ENCODE data around the gene ARHGAP15. TPM values are rescaled to one million over a fixed set of nuclear protein-coding genes. Genes with fewer than 3 reads are reported as not detected.

Gene ARHGAP15
- polyA plus RNA-seq, 1 experiment: not detected

DNA sequence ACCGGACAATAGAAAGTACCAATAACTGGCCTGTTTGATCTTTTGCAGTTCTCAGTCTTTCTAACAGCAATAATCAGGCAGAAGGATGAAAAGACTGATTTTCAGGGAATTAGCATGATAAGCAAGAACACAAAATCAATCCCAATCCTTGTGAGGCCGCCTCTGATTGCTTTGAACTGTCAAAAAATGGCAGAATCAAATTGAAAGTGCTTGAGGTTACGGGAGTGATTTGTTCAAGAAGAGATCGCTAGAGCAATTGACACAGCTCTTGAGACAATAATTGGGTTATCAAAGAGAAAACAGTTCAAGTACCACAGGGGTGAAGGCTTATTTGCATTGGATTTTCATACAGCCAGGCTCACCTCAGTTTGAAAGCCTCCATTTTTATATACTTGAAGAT, 663.4 kb downstream of the ARHGAP15 start:
- TF ChIP-seq, protein P1, sequence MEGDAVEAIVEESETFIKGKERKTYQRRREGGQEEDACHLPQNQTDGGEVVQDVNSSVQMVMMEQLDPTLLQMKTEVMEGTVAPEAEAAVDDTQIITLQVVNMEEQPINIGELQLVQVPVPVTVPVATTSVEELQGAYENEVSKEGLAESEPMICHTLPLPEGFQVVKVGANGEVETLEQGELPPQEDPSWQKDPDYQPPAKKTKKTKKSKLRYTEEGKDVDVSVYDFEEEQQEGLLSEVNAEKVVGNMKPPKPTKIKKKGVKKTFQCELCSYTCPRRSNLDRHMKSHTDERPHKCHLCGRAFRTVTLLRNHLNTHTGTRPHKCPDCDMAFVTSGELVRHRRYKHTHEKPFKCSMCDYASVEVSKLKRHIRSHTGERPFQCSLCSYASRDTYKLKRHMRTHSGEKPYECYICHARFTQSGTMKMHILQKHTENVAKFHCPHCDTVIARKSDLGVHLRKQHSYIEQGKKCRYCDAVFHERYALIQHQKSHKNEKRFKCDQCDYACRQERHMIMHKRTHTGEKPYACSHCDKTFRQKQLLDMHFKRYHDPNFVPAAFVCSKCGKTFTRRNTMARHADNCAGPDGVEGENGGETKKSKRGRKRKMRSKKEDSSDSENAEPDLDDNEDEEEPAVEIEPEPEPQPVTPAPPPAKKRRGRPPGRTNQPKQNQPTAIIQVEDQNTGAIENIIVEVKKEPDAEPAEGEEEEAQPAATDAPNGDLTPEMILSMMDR (IDR thresholded peaks at IDR 0.05; ENCODE audit: insufficient read depth, low read depth, low read length): no peak
- DNase-seq (ENCODE audit: low read depth): no peak
- H3K27me3 ChIP-seq (ENCODE audit: control insufficient read depth, insufficient read depth, low read length): no peaks in the 10 kb centered on the region
- H3K4me3 ChIP-seq (ENCODE audit: low read depth, low read length): no peak overlapping the region
- ChIA-PET POLR2A (no interaction called here), CTCF (no interaction called here)
- no peaks in the 10 kb centered on the region for H3K36me3 ChIP-seq (ENCODE audit: control insufficient read depth, insufficient read depth, low read length)

DNA sequence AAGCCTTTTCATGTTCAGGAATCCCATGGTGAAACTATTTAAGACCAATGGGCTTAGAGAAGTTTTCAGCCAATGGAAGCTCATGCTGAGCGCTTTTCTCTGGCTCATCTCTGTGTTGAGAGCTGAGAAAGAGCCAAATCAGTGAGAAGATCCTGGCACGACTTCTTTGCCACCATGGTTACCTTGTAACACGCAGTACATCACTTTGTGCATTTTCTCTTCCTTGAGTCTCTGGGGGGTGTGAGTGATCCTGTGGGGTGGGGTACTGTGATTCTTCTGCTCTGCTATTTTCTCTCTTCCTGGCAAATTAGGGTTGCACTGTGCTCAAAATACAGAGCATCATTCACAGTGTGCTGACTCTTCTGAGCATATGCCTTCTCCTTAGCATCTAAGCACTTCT, 664.2 kb downstream of the ARHGAP15 start:
- ChIA-PET POLR2A (no interaction called here), CTCF (no interaction called here)
- DNase-seq (ENCODE audit: low read depth): no peak
- H3K36me3 ChIP-seq (ENCODE audit: control insufficient read depth, insufficient read depth, low read length): no peaks in the 10 kb centered on the region
- H3K27me3 ChIP-seq (ENCODE audit: control insufficient read depth, insufficient read depth, low read length): no peaks in the 10 kb centered on the region
- TF ChIP-seq, protein P1 (IDR thresholded peaks at IDR 0.05; ENCODE audit: insufficient read depth, low read depth, low read length): no peak
- H3K4me3 ChIP-seq (ENCODE audit: low read depth, low read length): no peak overlapping the region

DNA sequence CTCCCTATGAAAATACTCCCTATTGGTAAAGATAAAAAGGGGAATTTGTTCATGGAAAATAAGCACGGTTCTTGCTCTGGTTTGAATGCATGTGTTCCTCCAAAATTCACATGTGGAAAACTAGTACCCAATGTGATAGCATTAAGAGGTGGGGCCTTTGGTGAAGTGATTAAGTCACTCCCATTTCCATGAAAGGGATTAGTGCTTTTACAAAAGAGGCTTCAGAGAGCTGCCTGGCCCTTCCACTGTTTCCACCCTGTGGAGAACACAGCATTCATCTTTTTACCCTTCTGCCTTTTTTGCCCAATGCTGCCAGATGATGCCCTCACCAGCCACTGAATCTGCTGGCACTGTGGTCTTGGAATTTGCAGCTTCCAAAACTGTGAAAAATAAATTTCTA, 666.8 kb downstream of the ARHGAP15 start:
- Histone ChIP-seq H3K27me3 (ENCODE audit: control insufficient read depth, insufficient read depth, low read length) (no peaks in the 10 kb centered on the region), H3K4me3 (ENCODE audit: low read depth, low read length) (no peak overlapping the region), H3K36me3 (ENCODE audit: control insufficient read depth, insufficient read depth, low read length) (no peaks in the 10 kb centered on the region)
- CTCF ChIA-PET: no interaction called here
- POLR2A ChIA-PET: no interaction called here
- DNase-seq (ENCODE audit: low read depth): no peak
- TF ChIP-seq, protein P1 (IDR thresholded peaks at IDR 0.05; ENCODE audit: insufficient read depth, low read depth, low read length): no peak

DNA sequence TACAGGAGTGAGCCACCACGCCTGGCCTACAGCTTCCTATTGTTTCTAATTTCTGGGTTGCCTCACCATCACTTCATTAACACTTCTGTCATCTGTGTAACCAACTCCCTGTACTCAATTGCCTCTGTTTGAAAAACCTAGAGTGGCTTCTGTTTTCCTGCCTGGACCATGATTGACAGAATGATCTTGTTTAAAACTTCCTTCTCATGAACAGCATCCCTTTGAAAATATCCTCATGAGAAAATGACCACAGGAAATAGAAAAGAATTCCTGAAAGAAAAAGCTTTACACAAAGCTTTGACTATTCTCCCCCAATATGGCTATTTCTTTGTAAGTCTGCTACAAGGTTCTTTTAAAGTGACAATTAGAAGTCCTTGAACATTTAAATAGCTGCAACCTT, 672.3 kb downstream of the ARHGAP15 start:
- Histone ChIP-seq H3K4me3 (ENCODE audit: low read depth, low read length) (no peak overlapping the region), H3K36me3 (ENCODE audit: control insufficient read depth, insufficient read depth, low read length) (no peaks in the 10 kb centered on the region), H3K27me3 (ENCODE audit: control insufficient read depth, insufficient read depth, low read length) (no peaks in the 10 kb centered on the region)
- ChIA-PET POLR2A (interaction anchor here (0.7 kb wide), 1 partner anchor 935 kb away, joined by 7 read pairs; no protein-coding TSS in a partner anchor), CTCF (interaction anchor here (0.8 kb wide), 1 partner anchor 298 kb away, joined by 3 read pairs; no protein-coding TSS in a partner anchor)
- DNase-seq (ENCODE audit: low read depth): no peak
- TF ChIP-seq, protein P1 (IDR thresholded peaks at IDR 0.05; ENCODE audit: insufficient read depth, low read depth, low read length): no peak

DNA sequence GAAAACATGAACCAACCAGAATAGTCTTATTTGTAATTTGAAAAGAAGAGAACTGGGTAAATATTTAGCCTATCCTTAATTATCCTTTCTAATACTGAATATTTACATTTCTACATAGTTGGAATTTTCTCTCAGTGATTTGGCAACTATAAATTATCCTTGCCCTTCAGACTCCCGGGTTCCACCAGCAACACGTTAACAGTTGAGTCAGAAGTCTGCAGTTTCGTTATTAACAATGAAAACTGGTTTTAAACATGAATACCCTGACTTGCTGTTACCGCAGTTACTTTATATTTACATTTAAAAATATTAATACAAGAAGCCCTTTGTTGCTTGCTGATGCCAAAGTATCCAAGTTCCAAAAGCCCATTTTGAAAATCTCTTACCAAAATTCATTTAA, 673.0 kb downstream of the ARHGAP15 start:
- H3K27me3 ChIP-seq (ENCODE audit: control insufficient read depth, insufficient read depth, low read length): no peaks in the 10 kb centered on the region
- CTCF ChIA-PET: interaction anchor here (0.8 kb wide), 1 partner anchor 298 kb away, joined by 3 read pairs; no protein-coding TSS in a partner anchor
- POLR2A ChIA-PET: interaction anchor here (0.7 kb wide), 1 partner anchor 934 kb away, joined by 7 read pairs; no protein-coding TSS in a partner anchor
- no peaks in the 10 kb centered on the region for H3K36me3 ChIP-seq (ENCODE audit: control insufficient read depth, insufficient read depth, low read length)
- TF ChIP-seq, protein P1 (IDR thresholded peaks at IDR 0.05; ENCODE audit: insufficient read depth, low read depth, low read length): no peak
- no peak for DNase-seq (ENCODE audit: low read depth)
- no peak overlapping the region for H3K4me3 ChIP-seq (ENCODE audit: low read depth, low read length)
